GM13977 (cell line): Measurements from ENCODE around the gene LCNL1.

Experiments used
- DNase-seq: peaks from one replicate; pipeline ENCODE4 v3.0.0; 2012; ENCODE audit warnings: low spot score
- CTCF ChIP-seq: IDR thresholded peaks from 2 replicates; pipeline ENCODE4 v1.5.1; 2012; ENCODE audit warnings: mild to moderate bottlenecking, control low read depth; ENCODE audit not compliant: insufficient read depth; ENCODE audit errors: extremely low read depth, missing control alignments
- in situ Hi-C: fragments of 300-500 bp; cut with MboI; formaldehyde crosslinking; loops from one replicate; pipeline ENCODE4 v1.12.0; 2022; ENCODE audit warnings: low sequenced_read_pairs, low pct_unique_long_range_greater_than_20kb, mixed read lengths, inconsistent platforms; ENCODE audit not compliant: unreplicated experiment

The LCNL1 gene

GRCh38 chr9:137014776-137015539 is 32.2 kb downstream of the LCNL1 start:
- in situ Hi-C loops = no loop called here
- no peak for DNase-seq
- TF ChIP-seq CTCF = no peak

- in situ Hi-C loops = no loop called here
- no peak for DNase-seq
- TF ChIP-seq CTCF = no peak
Observed at GRCh38 chr9:137015540-137015930, 32.7 kb downstream of the LCNL1 start.

GRCh38 chr9:137015976-137016375 is 33.2 kb downstream of the LCNL1 start:
- no peak for TF ChIP-seq CTCF
- in situ Hi-C loops = no loop called here
- no peak for DNase-seq

DNA sequence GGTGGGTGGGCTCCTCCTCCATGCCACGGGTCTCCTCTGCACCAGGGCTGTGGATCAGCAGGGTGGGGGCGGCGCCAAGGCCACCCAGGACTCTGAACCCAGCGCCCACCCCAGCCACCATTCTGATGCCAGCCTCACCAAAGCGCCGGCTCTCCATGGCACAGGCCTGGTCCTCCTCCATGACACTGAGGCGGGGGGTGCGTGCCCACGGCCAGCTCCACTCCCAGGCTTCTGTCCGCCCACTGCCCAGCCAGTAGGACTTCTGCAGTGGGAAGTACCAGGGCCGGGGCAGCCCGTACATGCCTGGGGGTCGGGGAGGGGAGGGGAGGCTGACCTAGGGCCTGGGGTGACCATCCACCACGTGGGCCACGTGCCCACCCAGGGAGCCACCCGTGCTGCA is 33.6 kb downstream of the LCNL1 start:
- in situ Hi-C loops = no loop called here
- no peak for DNase-seq
- TF ChIP-seq CTCF = no peak

- in situ Hi-C loops = no loop called here
- TF ChIP-seq CTCF = no peak
- DNase-seq = no peak
Observed at GRCh38 chr9:137017071-137017470, 34.3 kb downstream of the LCNL1 start.

DNA sequence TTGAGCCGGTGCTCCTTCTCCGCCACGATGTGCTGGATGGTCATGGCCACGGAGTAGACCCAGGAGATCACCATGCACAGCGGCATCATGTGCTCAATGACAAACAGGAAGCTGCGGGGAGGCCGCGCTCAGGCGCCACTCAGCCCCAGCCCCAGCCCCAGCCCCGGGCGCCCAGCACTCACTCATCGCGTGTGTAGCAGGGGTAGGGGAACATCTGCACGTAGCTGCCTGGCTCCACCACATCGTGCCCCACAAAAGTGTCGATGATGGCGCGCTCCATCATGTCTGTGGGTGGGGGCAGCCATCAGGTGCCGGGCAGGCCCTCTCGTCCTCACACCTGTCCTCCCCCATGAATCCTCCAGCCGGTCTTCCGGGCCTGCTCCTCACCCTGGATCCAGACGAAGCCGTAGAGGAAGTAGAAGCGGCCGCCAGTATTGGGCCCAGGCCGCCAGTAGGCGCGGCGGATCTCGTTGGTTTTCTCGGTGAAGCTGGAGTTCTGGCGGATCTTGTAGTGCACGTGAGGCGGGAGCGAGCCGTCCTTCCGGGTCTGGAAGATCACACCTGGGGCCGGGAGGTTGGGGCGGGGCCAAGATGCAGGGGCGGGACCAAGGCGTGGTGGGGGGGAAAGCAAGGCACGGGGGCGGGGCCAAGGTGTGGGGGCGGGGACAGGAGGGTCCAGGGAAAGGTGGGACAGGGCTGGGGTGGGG is 35.2 kb downstream of the LCNL1 start:
- no peak for TF ChIP-seq CTCF
- in situ Hi-C loops = no loop called here

More for the DNA sequence above, 35.2 kb downstream of the LCNL1 start:
- DNase-seq = no peak
